HG02885 (cell line): Measurements from ENCODE around the gene HCN2.

ENCODE experiments used
- ATAC-seq: cut with Tn5 transposase; IDR thresholded peaks from one replicate; pipeline ENCODE4 v1.9.1; 2021; ENCODE audit warnings: mild to moderate bottlenecking; ENCODE audit not compliant: unreplicated experiment, poor library complexity

The HCN2 gene

DNA sequence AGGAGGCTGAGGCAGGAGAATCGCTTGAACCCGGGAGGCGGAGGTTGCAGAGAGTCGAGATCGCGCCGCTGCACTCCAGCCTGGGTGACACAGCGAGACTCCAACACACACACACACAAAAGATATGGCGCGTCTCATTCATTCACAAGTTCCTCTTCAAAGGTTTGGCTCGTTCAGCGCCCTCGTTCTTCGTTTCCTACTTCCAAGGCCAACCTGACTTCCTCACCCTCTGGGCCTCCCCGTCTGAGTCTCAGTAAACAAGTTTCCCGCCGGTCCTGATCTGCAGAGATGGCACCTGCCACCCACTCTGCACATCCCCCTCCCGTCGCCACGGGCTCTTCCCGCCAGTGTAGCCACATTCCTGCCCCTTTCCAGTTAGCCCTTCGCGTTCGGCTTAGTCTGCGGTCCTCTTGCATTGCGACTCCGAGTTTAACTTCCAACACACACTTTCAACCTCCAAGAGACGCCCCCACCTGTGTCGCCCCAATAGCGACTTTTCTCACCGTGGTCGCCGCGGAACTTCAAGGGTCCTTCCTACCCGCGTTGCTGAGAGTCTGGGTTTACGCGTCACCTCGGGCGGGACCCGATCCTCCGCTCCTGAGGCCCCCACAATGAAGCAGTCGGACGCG is 18.6 kb upstream of the HCN2 start:
- ATAC-seq, result no peak

GRCh38 chr19:571566-571974 is 18.1 kb upstream of the HCN2 start:
- no peak for ATAC-seq

DNA sequence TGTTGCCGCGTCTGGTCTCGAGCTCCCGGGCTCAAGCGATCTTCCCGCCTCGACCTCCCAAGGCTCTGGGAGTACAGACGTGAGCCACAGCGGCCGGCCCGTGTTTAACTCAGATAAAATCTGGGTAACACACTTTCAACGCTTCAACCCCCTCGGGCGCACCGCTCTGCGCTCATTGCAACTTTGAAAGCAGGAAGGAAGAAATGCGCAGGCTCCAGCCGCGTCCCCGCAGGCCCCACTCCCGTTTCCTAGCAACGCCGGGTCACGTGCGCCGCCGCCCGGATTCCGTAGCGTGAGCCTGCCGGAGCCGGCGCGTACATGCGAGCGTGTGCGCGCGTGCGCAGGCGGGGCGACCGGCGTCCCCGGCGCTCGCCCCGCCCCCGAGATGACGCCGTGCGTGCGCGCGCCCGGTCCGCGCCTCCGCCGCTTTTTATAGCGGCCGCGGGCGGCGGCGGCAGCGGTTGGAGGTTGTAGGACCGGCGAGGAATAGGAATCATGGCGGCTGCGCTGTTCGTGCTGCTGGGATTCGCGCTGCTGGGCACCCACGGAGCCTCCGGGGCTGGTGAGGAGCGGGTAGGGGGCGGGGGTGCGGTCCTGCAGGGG is 17.4 kb upstream of the HCN2 start, which contains the start of gene BSG:
Gene BSG, plus strand, starts transcription at position 457 of the 603 bp plus-strand sequence. Its CDS starts 39 bp downstream, at position 496.
- peak; percentile 85 for ATAC-seq

- ATAC-seq, result no peak
Measured at GRCh38 chr19:572743-573518, 16.8 kb upstream of the HCN2 start.

- ATAC-seq, result no peak
Measured at GRCh38 chr19:573519-573825, 16.2 kb upstream of the HCN2 start.

DNA sequence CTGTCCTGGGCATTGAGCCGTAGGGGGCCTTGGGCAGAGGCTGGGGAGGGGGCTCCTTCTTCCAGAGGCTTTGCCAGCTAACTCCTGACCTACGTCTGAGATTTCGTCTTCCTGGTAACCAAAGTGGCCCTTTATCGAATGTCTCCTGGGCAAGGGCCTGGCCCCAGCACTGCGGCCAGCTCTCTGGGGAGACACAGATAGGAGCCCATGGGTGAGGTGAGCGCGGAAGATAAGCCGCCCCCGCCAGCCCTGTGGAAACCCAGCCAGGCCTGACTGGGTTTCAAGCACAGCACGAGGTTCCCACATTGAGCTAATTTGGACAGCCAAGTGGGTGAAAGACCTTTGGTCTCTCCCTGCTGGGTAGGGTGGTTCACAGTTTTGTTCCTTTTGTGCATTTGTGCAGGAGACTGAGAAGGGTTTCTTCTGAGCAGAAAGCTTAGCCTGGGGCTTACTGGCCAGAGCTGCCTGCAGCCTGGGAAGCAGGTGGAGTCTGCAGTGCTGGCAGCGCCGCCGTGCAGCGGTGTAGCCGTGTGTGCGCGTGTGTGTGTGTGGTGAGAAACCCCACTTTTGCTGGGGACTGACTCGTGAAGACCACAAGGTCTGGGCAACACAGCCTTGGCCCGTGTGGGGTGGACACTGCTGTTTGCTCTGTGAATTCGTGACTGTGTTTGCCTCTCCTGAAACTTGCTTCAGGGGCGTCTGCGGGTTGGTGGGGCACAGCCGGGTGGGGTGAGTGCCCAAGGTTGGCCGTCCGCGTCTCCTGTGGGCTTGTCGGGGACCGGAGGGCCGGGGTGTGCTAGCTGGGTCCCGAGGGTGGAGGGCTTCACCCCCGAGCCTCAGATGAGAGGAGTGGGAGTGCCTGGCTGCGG is 14.8 kb upstream of the HCN2 start:
- no peak for ATAC-seq

- no peak for ATAC-seq
Measured at GRCh38 chr19:575527-576506, 13.9 kb upstream of the HCN2 start.

DNA sequence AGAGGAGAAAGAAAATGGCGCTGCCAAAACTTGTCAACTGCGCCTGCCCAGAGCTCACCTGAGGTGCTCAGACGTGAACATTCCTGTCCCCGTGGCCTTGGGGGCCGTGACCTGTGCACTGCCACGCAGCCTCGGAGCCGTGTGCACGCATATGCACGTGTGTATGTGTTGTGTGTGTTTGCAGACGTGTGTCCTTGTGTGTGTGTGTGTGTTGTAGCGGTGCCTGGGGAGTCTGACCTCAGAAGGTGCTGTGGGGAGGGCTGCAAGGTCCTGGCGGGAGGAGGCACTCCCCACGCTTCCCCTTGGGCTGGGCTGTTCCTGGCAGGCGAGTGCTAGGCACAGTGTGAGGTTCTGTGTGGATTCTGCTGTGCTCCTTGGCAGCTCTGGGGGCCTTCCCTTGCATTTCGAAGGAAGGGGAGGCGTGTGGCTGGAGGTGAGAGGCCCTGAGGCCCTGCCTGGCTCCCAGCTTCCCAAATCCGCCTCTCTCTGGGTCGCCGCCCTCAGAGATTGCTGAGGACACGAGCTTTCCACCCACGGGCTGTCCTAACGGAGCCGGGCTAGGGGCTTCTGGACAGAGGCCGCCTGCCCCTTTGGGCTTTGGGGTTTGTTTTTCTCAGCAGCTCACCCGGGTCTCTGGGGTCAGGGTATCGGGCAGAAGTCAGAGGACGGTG is 12.8 kb upstream of the HCN2 start:
- ATAC-seq, result no peak

DNA sequence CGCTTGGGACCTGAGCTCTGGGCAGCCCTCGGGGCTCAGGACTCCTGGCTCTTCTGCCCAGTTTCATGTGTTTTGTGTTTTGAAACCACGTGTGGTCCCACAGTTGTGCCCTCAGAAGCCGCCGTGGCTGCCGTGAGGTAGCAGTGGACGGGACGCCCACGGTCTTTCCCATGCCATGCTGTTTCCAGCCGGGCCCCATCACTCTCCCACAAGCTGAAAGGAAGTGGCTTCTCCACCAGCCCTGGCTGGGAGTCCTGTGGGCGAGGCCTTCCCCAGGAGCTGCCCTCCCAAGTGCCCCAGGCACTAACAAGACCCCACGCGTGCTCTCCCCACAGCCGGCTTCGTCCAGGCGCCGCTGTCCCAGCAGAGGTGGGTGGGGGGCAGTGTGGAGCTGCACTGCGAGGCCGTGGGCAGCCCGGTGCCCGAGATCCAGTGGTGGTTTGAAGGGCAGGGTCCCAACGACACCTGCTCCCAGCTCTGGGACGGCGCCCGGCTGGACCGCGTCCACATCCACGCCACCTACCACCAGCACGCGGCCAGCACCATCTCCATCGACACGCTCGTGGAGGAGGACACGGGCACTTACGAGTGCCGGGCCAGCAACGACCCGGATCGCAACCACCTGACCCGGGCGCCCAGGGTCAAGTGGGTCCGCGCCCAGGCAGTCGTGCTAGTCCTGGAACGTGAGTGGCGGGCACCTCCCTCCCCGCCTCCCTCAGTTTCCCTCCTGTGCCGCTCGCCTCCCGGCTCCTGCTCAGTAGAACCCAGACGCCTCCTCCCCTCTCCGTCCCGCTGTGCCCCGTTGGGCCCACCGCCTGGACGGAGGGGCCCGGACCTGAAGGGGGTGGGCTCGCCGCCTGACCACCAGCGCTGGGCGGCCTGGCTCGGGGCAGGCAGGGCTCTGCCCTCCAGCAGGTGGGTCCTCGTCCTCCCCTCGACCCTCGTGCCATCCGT is 12.0 kb upstream of the HCN2 start:
- no peak for ATAC-seq

GRCh38 chr19:579111-579841 is 10.4 kb upstream of the HCN2 start:
- no peak for ATAC-seq

DNA sequence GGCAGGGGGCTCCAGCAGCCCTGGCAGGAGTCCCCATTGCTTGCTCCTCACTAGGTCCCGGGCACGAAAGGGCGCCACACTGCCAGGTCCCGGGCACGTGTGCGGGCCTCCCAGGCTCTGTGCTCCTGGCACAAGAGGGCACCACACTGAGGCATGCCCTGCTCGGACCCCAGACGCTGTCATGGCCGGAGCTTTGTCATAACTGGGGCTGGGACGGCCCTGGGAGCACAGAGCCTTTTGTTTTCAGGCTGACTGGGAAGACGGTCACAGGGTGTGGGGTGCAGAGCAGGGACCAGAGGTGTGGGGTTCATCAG is 9.9 kb upstream of the HCN2 start:
- no peak for ATAC-seq

DNA sequence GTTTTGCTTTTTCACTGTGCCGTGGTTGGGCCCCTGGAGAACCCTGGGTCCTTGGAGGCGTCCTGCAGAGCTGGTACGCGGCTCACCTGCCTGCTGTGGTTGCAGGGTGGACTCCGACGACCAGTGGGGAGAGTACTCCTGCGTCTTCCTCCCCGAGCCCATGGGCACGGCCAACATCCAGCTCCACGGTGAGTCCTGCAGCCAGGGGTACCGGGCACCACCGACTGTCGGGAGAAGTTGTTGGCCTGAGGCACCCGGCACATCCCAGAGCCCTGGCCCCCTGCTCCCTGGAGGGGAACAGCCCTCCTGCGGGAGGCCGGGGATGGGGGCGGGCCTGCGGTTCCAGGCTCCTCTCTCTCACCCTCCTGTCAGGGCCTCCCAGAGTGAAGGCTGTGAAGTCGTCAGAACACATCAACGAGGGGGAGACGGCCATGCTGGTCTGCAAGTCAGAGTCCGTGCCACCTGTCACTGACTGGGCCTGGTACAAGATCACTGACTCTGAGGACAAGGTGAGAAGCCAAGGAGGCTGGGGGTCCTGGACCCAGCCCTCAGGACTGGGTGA is 9.3 kb upstream of the HCN2 start:
- no peak for ATAC-seq

- ATAC-seq, result no peak
Measured at GRCh38 chr19:581399-582111, 8.1 kb upstream of the HCN2 start.

GRCh38 chr19:582497-583197 is 7.0 kb upstream of the HCN2 start:
- no peak for ATAC-seq

- ATAC-seq, result no peak
Measured at GRCh38 chr19:583198-583967, 6.3 kb upstream of the HCN2 start.

DNA sequence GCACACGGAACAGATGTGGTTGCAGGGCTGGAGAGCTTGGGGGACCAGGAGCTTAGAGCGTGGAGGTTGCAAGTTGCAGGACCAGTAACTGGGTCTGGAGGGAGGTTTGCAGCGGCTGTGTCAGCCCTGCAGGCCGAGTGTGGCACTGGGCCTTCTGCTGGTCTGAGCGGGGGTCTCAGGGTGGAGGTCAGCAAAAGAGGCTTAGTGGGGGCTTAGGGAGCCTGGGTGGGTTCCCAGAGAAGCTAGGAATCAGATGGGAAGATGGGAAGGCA is 5.8 kb upstream of the HCN2 start:
- no peak for ATAC-seq
